Suprapubic skin (tissue), 4 donors: ENCODE results near the gene SLC6A19.

Source experiments
- CTCF ChIP-seq, 2 donors: fragments of 200-600 bp in 1 of 2; fragments of 450-650 bp in 1 of 2; sonication (generic) in 1 of 2; IDR thresholded peaks; one replicate each; pipeline ENCODE4 v1.5.1; 2016 to 2019; ENCODE audit warnings: antibody characterized with exemption in 2 of 2, mild to moderate bottlenecking in 1 of 2, moderate library complexity in 1 of 2
- EP300 ChIP-seq: sonication (generic); formaldehyde crosslinking; IDR thresholded peaks from one replicate; pipeline ENCODE4 v1.6.1; 2017; ENCODE audit warnings: antibody characterized with exemption
- POLR2A ChIP-seq, 2 donors: fragments of 450-650 bp; IDR thresholded peaks; one replicate each; pipeline ENCODE4 v1.6.1; 2017; ENCODE audit warnings: antibody characterized with exemption in 2 of 2, mild to moderate bottlenecking in 2 of 2, moderate library complexity in 2 of 2
- POLR2AphosphoS5 ChIP-seq, 3 donors: sonication (generic); formaldehyde crosslinking; IDR thresholded peaks; one replicate each; pipeline ENCODE4 v1.6.1; 2017; ENCODE audit warnings: antibody characterized with exemption in 3 of 3

- TF ChIP-seq CTCF (IDR thresholded peaks at IDR 0.05) (no peak), POLR2A (IDR thresholded peaks at IDR 0.05) (no peak), POLR2AphosphoS5 (IDR thresholded peaks at IDR 0.05) (no peak), EP300 (no peak)
Observed at GRCh38 chr5:1219768-1220100, 18.3 kb downstream of the SLC6A19 start.
